Measurements from ENCODE around the gene SPTB.

Gene SPTB

GRCh38 chr14:64799555-64799954 lies 80.2 kb downstream of the SPTB start:
- Histone ChIP-seq H3K4me1 (no peaks in the 10 kb centered on the region), H3K9me3 (no peaks in the 10 kb centered on the region), H3K4me3 (no peak overlapping the region), H4K20me1 (no peaks in the 10 kb centered on the region), H3K27ac (no peak overlapping the region), H3K4me2 (no peak overlapping the region), H3K9ac (no peak overlapping the region), H3K27me3 (no peaks in the 10 kb centered on the region), H3K36me3 (no peaks in the 10 kb centered on the region)
- no peak for TF ChIP-seq Cebpa-rat (IDR thresholded peaks at IDR 0.05)

- Histone ChIP-seq H3K27ac (no peak overlapping the region), H3K4me2 (no peak overlapping the region), H3K36me3 (no peaks in the 10 kb centered on the region), H3K27me3 (no peaks in the 10 kb centered on the region), H3K9ac (no peak overlapping the region), H3K4me3 (no peak overlapping the region), H3K4me1 (no peaks in the 10 kb centered on the region), H3K9me3 (no peaks in the 10 kb centered on the region), H4K20me1 (no peaks in the 10 kb centered on the region)
- no peak for TF ChIP-seq Cebpa-rat (IDR thresholded peaks at IDR 0.05)
Observed at GRCh38 chr14:64796369-64796768, 83.3 kb downstream of the SPTB start.

- no peak overlapping the region for H3K9ac ChIP-seq
- H3K4me1 ChIP-seq, result no peaks in the 10 kb centered on the region
- H3K4me2 ChIP-seq, result no peak overlapping the region
- no peaks in the 10 kb centered on the region for H3K9me3 ChIP-seq
- no peaks in the 10 kb centered on the region for H3K27me3 ChIP-seq
- no peak for TF ChIP-seq Cebpa-rat (IDR thresholded peaks at IDR 0.05)
- H4K20me1 ChIP-seq, result no peaks in the 10 kb centered on the region
- H3K4me3 ChIP-seq, result no peak overlapping the region
- no peak overlapping the region for H3K27ac ChIP-seq
- H3K36me3 ChIP-seq, result no peaks in the 10 kb centered on the region
Observed at GRCh38 chr14:64795921-64796320, 83.8 kb downstream of the SPTB start.

- H3K27me3 ChIP-seq, result no peaks in the 10 kb centered on the region
- H3K9ac ChIP-seq, result no peak overlapping the region
- H3K36me3 ChIP-seq, result no peaks in the 10 kb centered on the region
- no peak for TF ChIP-seq Cebpa-rat (IDR thresholded peaks at IDR 0.05)
- H3K9me3 ChIP-seq, result no peaks in the 10 kb centered on the region
- no peaks in the 10 kb centered on the region for H4K20me1 ChIP-seq
- H3K27ac ChIP-seq, result no peak overlapping the region
- no peak overlapping the region for H3K4me3 ChIP-seq
- H3K4me2 ChIP-seq, result no peak overlapping the region
- no peaks in the 10 kb centered on the region for H3K4me1 ChIP-seq
Observed at GRCh38 chr14:64795211-64795610, 84.5 kb downstream of the SPTB start.

GRCh38 chr14:64792871-64793560 lies 86.7 kb downstream of the SPTB start:
- Histone ChIP-seq H3K4me2 (no peak overlapping the region), H3K27me3 (no peaks in the 10 kb centered on the region), H3K4me3 (no peak overlapping the region), H3K9ac (no peak overlapping the region), H3K9me3 (no peaks in the 10 kb centered on the region), H4K20me1 (no peaks in the 10 kb centered on the region), H3K27ac (no peak overlapping the region), H3K36me3 (no peaks in the 10 kb centered on the region), H3K4me1 (no peaks in the 10 kb centered on the region)
- no peak for TF ChIP-seq Cebpa-rat (IDR thresholded peaks at IDR 0.05)

- Histone ChIP-seq H3K4me3 (no peak overlapping the region), H3K36me3 (no peaks in the 10 kb centered on the region), H4K20me1 (no peaks in the 10 kb centered on the region), H3K4me2 (no peak overlapping the region), H3K9ac (no peak overlapping the region), H3K9me3 (no peaks in the 10 kb centered on the region), H3K27ac (no peak overlapping the region), H3K4me1 (no peaks in the 10 kb centered on the region), H3K27me3 (no peaks in the 10 kb centered on the region)
- TF ChIP-seq Cebpa-rat (IDR thresholded peaks at IDR 0.05), result no peak
Observed at GRCh38 chr14:64792231-64792630, 87.5 kb downstream of the SPTB start.

- Histone ChIP-seq H3K9me3 (no peaks in the 10 kb centered on the region), H3K4me1 (no peaks in the 10 kb centered on the region), H3K36me3 (no peaks in the 10 kb centered on the region), H3K27me3 (no peaks in the 10 kb centered on the region), H3K9ac (no peak overlapping the region), H3K27ac (no peak overlapping the region), H4K20me1 (no peaks in the 10 kb centered on the region), H3K4me2 (no peak overlapping the region), H3K4me3 (no peak overlapping the region)
- TF ChIP-seq Cebpa-rat (IDR thresholded peaks at IDR 0.05), result no peak
Observed at GRCh38 chr14:64790478-64790877, 89.2 kb downstream of the SPTB start.

GRCh38 chr14:64789696-64790095 lies 90.0 kb downstream of the SPTB start:
- no peak overlapping the region for H3K4me3 ChIP-seq
- H4K20me1 ChIP-seq, result no peaks in the 10 kb centered on the region
- no peak overlapping the region for H3K4me2 ChIP-seq
- no peaks in the 10 kb centered on the region for H3K27me3 ChIP-seq
- no peaks in the 10 kb centered on the region for H3K36me3 ChIP-seq
- H3K9ac ChIP-seq, result no peak overlapping the region
- H3K9me3 ChIP-seq, result no peaks in the 10 kb centered on the region
- H3K27ac ChIP-seq, result no peak overlapping the region
- H3K4me1 ChIP-seq, result no peaks in the 10 kb centered on the region
- TF ChIP-seq Cebpa-rat (IDR thresholded peaks at IDR 0.05), result no peak

- no peak overlapping the region for H3K4me2 ChIP-seq
- no peak overlapping the region for H3K27ac ChIP-seq
- H3K36me3 ChIP-seq, result no peaks in the 10 kb centered on the region
- TF ChIP-seq Cebpa-rat (IDR thresholded peaks at IDR 0.05), result no peak
- H3K9me3 ChIP-seq, result no peaks in the 10 kb centered on the region
- no peak overlapping the region for H3K9ac ChIP-seq
- H3K4me3 ChIP-seq, result no peak overlapping the region
- no peaks in the 10 kb centered on the region for H4K20me1 ChIP-seq
- no peaks in the 10 kb centered on the region for H3K4me1 ChIP-seq
- no peaks in the 10 kb centered on the region for H3K27me3 ChIP-seq
Observed at GRCh38 chr14:64788706-64789105, 91.0 kb downstream of the SPTB start.

GRCh38 chr14:64787619-64788018 lies 92.1 kb downstream of the SPTB start:
- no peak overlapping the region for H3K9ac ChIP-seq
- no peak overlapping the region for H3K4me2 ChIP-seq
- H3K4me1 ChIP-seq, result no peaks in the 10 kb centered on the region
- no peaks in the 10 kb centered on the region for H3K9me3 ChIP-seq
- H3K27ac ChIP-seq, result no peak overlapping the region
- no peak for TF ChIP-seq Cebpa-rat (IDR thresholded peaks at IDR 0.05)
- H3K27me3 ChIP-seq, result no peaks in the 10 kb centered on the region
- H3K36me3 ChIP-seq, result no peaks in the 10 kb centered on the region
- H3K4me3 ChIP-seq, result no peak overlapping the region
- no peaks in the 10 kb centered on the region for H4K20me1 ChIP-seq

Data from BLaER1 (cell line).